Natural killer cell (primary cell): ENCODE data around the gene NOP58. TPM values are rescaled to one million over a fixed set of nuclear protein-coding genes. Genes with fewer than 3 reads are reported as not detected.
"Not testable (repeated sequence)": the region's sequence is repeated elsewhere in the genome, so short reads cannot be mapped to it uniquely, and the experiment has no call there.

Source experiments
- ATAC-seq, 3 donors: fragments of 150-1000 bp in 2 of 3; fragments of 200-7000 bp in 1 of 3; cut with Tn5 transposase; 1 replicate in 1 of 3; 2 replicates in 2 of 3; pipeline ENCODE4 v1.10.0; 2021; ENCODE audit warnings: mild to moderate bottlenecking in 2 of 3, moderate library complexity in 2 of 3
- DNase-seq, 2 donors: peaks; one replicate each; pipeline versions ENCODE4 v3.0.0 to v3.0.0-alpha.2; 2013 to 2021; ENCODE audit warnings: mixed read lengths in 1 of 2
- H3K27ac ChIP-seq: one replicate; pipeline ENCODE4 v1.5.1; 2013; ENCODE audit warnings: mild to moderate bottlenecking, low read length
- H3K27me3 ChIP-seq: one replicate; pipeline ENCODE4 v1.6.1; 2013; ENCODE audit warnings: low read length; ENCODE audit not compliant: control insufficient read depth, insufficient read depth
- H3K36me3 ChIP-seq: one replicate; pipeline ENCODE4 v1.6.1; 2013; ENCODE audit warnings: low read length; ENCODE audit not compliant: control insufficient read depth, insufficient read depth
- H3K4me1 ChIP-seq: one replicate; pipeline ENCODE4 v1.6.1; 2013; ENCODE audit warnings: low read length; ENCODE audit not compliant: control insufficient read depth, insufficient read depth
- H3K4me3 ChIP-seq: one replicate; pipeline ENCODE4 v1.5.1; 2013; ENCODE audit warnings: low read length
- H3K9me3 ChIP-seq: one replicate; pipeline ENCODE4 v1.6.1; 2013; ENCODE audit warnings: low read length; ENCODE audit not compliant: control insufficient read depth, insufficient read depth
- H3K27ac Mint-ChIP-seq, 2 donors: one replicate each; pipeline ENCODE4 v1.8.0; 2022; ENCODE audit warnings: mild to moderate bottlenecking in 2 of 2, mixed read lengths in 2 of 2, moderate library complexity in 1 of 2
- H3K27me3 Mint-ChIP-seq, 2 donors: one replicate each; pipeline ENCODE4 v1.8.0; 2022; ENCODE audit warnings: low read depth in 2 of 2, mixed read lengths in 2 of 2
- H3K36me3 Mint-ChIP-seq: one replicate; pipeline ENCODE4 v1.8.0; 2022; ENCODE audit warnings: mixed read lengths
- H3K4me1 Mint-ChIP-seq, 2 donors: one replicate each; pipeline ENCODE4 v1.8.0; 2022; ENCODE audit warnings: mixed read lengths in 2 of 2
- H3K4me3 Mint-ChIP-seq: one replicate; pipeline ENCODE4 v1.8.0; 2022; ENCODE audit warnings: mild to moderate bottlenecking, moderate library complexity, mixed read lengths
- H3K9me3 Mint-ChIP-seq, 2 donors: one replicate each; pipeline ENCODE4 v1.8.0; 2022; ENCODE audit warnings: mixed read lengths in 2 of 2
- CTCF ChIP-seq: fragments of 200-600 bp; IDR thresholded peaks from one replicate; pipeline ENCODE4 v1.8.0; 2022; ENCODE audit warnings: antibody characterized with exemption
- WGBS: methylation state at CpG from one replicate; pipeline ENCODE4 v1.1.7; 2013; ENCODE audit warnings: missing lambda C conversion rate; ENCODE audit not compliant: insufficient coverage; 5-methylcytosine and 5-hydroxymethylcytosine counted together
- intact Hi-C: fragments of 100-400 bp; cut with micrococcal nuclease; formaldehyde crosslinking; loops from one replicate; pipeline ENCODE4 v1.14.2; 2022
- total RNA-seq, 4 donors: library from RNA; stranded (reverse); fragments of 120-200 nt in 1 of 4; gene quantifications; one replicate each; pipeline versions ENCODE4 v1.2.3 to v1.2.4, GENCODE V29; 2013 to 2022

NOP58 gene
- total RNA-seq, 3 donors from 2014 or later (not counting 1 experiment from before 2014, with no cell fraction given), result 122 to 155 (median 124) TPM

DNA sequence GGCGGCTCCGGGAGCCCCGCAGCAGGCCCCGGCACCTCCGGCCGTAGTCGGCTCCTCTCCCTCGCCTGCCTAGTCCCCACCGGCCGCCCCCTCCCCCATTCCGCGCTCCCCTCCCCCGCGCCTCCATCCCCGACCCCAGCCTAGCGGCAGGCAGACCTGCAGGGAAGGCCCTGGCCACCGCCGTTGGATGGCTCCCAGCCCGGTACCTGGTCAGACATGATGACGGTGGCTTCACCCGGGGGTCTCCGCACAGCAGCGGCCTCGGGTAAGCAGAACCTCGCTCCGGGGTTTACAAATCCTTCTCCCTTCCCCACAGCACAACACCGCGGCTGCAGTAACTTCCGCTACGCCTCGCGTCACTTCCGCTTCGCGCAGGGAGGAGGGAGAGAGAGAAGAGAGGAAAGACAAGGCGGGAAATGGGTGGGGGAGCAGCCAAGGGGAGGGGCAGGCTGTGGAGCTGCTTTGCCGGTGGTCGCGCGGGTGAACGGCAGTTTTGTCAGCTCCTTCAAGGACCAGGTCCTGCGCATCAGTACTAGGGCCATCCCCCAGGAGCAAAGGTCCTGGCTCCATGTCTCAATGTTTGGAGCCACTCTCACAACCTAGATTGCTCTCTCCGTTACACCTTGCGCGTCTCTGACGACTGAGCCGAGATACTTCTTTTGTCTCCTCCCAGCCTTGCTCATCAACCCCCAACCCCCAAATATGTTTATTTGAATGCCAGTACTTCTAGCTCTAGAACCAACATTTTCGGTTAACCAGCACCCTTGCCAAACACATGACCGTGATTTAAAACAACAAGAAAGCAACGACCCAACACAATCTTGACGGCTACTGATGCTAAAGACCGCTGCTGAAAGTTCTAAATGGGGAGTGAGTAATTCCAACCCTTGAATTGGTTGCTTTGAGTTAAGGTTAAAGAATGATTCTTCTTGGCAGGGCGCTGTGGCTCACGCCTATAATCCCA, 27.0 kb upstream of the NOP58 start, which contains the start of gene SUMO1:
Gene SUMO1, minus strand, starts transcription at position 364 of the 964 bp plus-strand sequence. Its CDS starts 146 bp downstream, at position 218.
- ATAC-seq (peak; percentile 94 to 96 (median 94)), DNase-seq (peak; percentile 83 to 96)
- Histone ChIP-seq H3K27ac (peak within 1 kb of the TSS; percentile 88), H3K36me3 (no peaks in the 10 kb centered on the region), H3K4me1 (peaks cover 19% of the 10 kb centered on the region), H3K4me3 (peak within 1 kb of the TSS; percentile 94), H3K9me3 (no peaks in the 10 kb centered on the region), H3K27me3 (no peaks in the 10 kb centered on the region)
- Mint-ChIP-seq H3K9me3 (no peaks in the 10 kb centered on the region), H3K36me3 (no peaks in the 10 kb centered on the region), H3K4me1 (peaks cover 14 to 20% of the 10 kb centered on the region in 2 donors), H3K27ac (peak within 1 kb of the TSS; percentile 90 to 96), H3K4me3 (peak within 1 kb of the TSS; percentile 99), H3K27me3 (no peaks in the 10 kb centered on the region)
- TF ChIP-seq CTCF, result no peak
- WGBS, result 4% methylated on average over 48 of the region's 54 CpGs
- intact Hi-C loops, result loop anchor here (1.0 kb wide), 1 partner anchor 27 kb away; the partner anchor contains the start of gene NOP58

- DNase-seq, H3K36me3 Mint-ChIP-seq, H3K27ac ChIP-seq, H3K9me3 ChIP-seq, intact Hi-C loops, ATAC-seq, H3K4me3 Mint-ChIP-seq, H3K36me3 ChIP-seq, H3K27me3 ChIP-seq, H3K27ac Mint-ChIP-seq, H3K9me3 Mint-ChIP-seq, H3K27me3 Mint-ChIP-seq, H3K4me3 ChIP-seq, H3K4me1 ChIP-seq, H3K4me1 Mint-ChIP-seq: not testable (repeated sequence)
- WGBS, result 95% methylated on average over 5 of the region's 5 CpGs
These were observed 17.9 kb upstream of the NOP58 start for GRCh38 chr2:202247710-202248109.

GRCh38 chr2:202249521-202250253, 15.9 kb upstream of the NOP58 start:
- no peaks in the 10 kb centered on the region for H3K4me1 Mint-ChIP-seq
- intact Hi-C loops, result no loop called here
- H3K36me3 Mint-ChIP-seq, result no peaks in the 10 kb centered on the region
- H3K4me3 Mint-ChIP-seq, result no peak overlapping the region
- DNase-seq (no peak), ATAC-seq (no peak)
- no peaks in the 10 kb centered on the region for H3K9me3 ChIP-seq
- H3K27me3 ChIP-seq, result no peaks in the 10 kb centered on the region
- no peaks in the 10 kb centered on the region for H3K4me1 ChIP-seq
- no peaks in the 10 kb centered on the region for H3K9me3 Mint-ChIP-seq
- no peak overlapping the region for H3K27ac Mint-ChIP-seq
- 83% methylated on average over 10 of the region's 10 CpGs for WGBS
- no peaks in the 10 kb centered on the region for H3K36me3 ChIP-seq
- peaks cover 1 to 5% of the 10 kb centered on the region in 2 donors for H3K27me3 Mint-ChIP-seq
- no peak overlapping the region for H3K4me3 ChIP-seq
- no peak for TF ChIP-seq CTCF
- no peak overlapping the region for H3K27ac ChIP-seq

DNA sequence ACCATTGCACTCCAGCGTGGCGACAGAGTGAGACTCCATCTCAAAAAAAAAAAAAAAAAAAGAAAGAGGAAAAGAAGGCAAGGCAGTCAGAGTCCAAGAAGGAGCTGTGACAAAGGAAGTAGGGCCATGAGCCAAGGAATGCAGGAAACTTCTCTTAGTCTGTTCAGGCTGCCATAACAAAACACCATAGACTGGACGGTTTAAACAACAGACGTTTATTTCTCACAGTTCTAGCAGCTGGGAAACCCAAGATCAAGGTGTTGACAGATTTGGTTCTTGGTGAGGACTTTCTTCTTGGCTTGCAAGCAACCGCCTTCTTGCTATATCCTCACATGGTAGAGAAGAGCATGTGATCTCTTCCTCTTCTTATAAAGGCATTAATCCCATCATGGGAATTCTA, 14.1 kb upstream of the NOP58 start:
- intact Hi-C loops, result no loop called here
- Histone ChIP-seq H3K27me3 (no peaks in the 10 kb centered on the region), H3K4me3 (no peak overlapping the region), H3K9me3 (no peaks in the 10 kb centered on the region), H3K27ac (no peak overlapping the region), H3K4me1 (no peaks in the 10 kb centered on the region), H3K36me3 (no peaks in the 10 kb centered on the region)
- Mint-ChIP-seq H3K27me3 (peaks cover 0 to 7% of the 10 kb centered on the region in 2 donors), H3K4me1 (no peaks in the 10 kb centered on the region), H3K27ac (no peak overlapping the region), H3K4me3 (no peak overlapping the region), H3K36me3 (no peaks in the 10 kb centered on the region), H3K9me3 (no peaks in the 10 kb centered on the region)
- DNase-seq, result no peak
- 83% methylated on average over 5 of the region's 5 CpGs for WGBS
- TF ChIP-seq CTCF, result no peak
- ATAC-seq, result no peak
